SK-MEL-5 (cell line): ENCODE measurements around the gene TSEN2. TPM values are rescaled to one million over a fixed set of nuclear protein-coding genes. Genes with fewer than 3 reads are reported as not detected.
"Not testable (repeated sequence)": the region's sequence is repeated elsewhere in the genome, so short reads cannot be mapped to it uniquely, and the experiment has no call there.

Experiments used
- DNase-seq: peaks from one replicate; pipeline ENCODE4 v3.0.0-alpha.2; 2016; ENCODE audit warnings: low read depth, low spot score
- in situ Hi-C: cut with HindIII; loops from 2 replicates; pipeline ENCODE4 v1.10.0; 2016; ENCODE audit warnings: low sequenced_read_pairs, high pct_unique_total_duplicates, low pct_unique_long_range_greater_than_20kb
- polyA plus RNA-seq, 2 experiments: library from polyadenylated mRNA; depleted of rRNA; stranded (reverse); fragments of >200 nt; gene quantifications; 2 replicates each; pipeline ENCODE4 v1.2.3, GENCODE V29; 2015
- total RNA-seq: library from RNA; depleted of rRNA; stranded (reverse); fragments of >200 nt; shearing (Covaris generic); gene quantifications from 2 replicates; pipeline ENCODE4 v1.2.3, GENCODE V29; 2014; rRNA removed

The TSEN2 gene
- 25.6 and 28.6 TPM in 2 replicates for total RNA-seq
- polyA plus RNA-seq (2015; cell fraction: cytosol; rRNA removed) = 16.2 and 18.5 TPM in 2 replicates
- polyA plus RNA-seq (2015; cell fraction: nucleus; rRNA removed) = 86.2 and 98.2 TPM in 2 replicates

DNA sequence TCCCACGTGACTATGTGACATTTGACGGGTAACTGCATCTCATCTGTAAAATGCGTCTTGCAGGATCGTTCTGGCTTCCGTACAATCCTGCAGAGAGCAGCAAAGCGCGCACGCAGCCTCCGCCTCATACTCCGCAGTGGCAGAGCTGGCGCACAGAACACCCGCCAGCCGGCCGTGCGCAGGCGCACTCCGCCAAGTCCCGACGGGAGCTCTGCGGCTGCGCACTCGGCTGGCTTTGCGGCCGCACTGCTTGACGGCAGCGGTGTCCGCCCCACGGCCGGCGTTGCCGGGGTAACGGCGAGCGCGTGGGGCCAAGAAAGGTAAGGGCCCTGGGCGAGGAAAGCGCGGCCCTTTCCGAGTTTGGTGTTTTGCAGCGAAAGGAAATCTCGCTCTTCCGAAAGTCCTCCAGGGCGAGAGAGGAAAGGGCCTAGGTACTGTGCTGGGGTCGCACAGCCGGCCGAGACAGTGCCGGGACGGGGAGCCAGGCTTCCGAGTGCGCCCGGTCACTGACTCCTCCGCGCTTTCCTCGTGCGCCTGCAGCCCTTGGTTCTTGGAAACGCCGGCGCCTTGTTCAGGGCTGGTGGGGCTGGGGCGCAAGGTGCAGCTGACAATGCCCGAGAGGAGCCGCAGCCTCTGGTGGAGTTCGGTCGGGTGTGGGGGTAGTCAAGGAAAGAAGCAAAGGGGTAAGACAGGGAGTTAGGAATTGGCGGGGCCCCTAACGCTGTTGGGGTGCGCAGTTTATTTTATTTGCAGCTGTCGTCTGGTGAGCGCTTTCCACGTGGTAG is at the start of gene TSEN2:
Gene TSEN2 (plus strand): TSS at position 283 of the 785 bp plus-strand sequence. CDS start 5,321 bp downstream, outside the sequence.
- in situ Hi-C loops = no loop called here
- DNase-seq = peak; percentile 93

DNA sequence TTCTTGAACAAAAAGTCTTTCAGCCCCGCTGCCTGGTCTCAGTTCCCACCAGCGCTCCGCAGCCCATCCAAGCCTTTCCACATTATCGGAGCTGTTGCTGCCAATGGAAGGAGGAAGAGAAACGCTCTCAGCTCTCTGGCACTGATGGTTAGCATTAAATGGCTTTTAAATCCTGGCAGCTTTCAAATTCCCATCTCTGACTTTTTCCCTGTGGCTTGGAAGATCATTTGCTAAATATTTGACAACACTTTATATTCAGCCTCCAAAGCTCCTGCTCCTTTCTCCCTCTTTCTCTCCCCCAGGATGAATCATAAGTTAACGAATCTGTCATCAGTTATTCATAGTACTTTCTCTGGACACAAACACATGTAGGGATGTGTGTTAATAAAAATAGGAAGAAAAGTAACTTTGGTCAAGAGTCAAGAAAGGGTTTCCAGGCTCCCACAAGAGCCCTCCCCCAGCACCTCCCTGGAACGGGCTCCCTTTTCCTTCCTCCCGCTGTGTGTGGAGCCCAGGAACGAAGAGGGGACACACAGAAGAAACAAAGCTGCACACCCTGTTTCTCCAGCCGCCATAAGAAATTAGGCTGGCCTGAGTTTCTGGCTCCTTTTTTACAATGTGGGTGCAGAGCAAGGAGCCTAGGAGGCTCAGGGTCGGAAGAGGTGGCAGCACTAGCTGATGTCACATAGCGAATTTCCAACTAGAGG is 47.6 kb upstream of the TSEN2 start:
- in situ Hi-C loops = no loop called here
- no peak for DNase-seq

DNA sequence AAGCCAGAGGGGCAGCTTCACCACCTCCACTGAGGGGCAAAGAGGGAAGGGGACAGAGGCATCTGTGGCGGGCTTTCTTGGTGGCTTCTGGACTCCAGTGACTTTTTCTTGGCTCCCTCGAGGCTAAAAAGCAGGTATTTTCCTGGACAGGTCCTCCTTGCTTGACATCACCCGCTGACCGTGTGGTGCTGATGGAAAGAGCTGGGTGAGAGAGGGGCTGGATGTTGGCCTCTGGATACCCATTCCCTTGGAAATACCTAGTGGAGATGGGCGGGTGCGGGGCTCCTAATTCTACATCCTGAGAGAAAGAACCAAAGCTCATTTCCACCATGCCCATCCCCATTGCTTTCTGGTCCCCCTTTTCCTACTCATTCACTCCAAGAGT is 47.1 kb upstream of the TSEN2 start:
- in situ Hi-C loops = no loop called here
- DNase-seq = no peak

DNA sequence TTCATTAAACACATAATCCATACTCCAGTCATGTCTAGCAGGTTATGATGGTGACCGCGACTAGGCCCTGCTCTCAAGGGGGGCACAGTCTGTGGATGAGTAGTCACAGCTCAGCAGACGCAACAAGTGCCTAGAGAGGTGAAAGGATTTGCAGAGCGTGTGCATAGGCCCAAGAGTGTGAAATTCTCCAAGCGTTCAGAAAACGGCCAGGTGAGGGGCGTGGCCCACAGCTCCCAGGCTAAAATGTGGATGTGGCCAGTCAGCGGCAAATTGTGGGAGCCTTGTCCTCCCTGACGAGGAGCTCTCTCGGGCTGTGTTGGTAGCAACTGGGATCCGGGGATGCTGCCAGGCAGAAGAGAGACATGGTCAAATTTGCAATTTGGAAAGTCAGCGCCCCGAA is 46.4 kb upstream of the TSEN2 start:
- no peak for DNase-seq
- in situ Hi-C loops = no loop called here

DNA sequence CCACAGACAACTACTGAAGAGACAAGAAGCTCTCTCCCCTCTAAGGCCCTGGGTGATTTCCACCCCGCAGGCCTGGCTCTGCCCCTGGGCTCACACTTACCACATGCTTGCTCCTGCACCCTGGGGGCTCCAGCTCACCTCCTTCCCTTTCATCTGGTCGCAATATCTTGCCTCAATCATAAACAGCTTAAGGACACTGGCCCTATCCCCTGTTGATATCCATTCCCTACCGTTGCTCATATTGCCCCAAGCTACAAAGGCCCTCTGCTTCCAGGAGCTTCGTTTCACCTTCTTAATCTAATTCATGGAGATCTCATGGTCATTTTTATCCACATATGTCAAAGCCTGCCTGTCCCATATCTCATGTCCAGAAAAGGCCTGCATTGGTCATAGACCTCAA is 46.0 kb upstream of the TSEN2 start:
- in situ Hi-C loops = no loop called here
- no peak for DNase-seq

DNA sequence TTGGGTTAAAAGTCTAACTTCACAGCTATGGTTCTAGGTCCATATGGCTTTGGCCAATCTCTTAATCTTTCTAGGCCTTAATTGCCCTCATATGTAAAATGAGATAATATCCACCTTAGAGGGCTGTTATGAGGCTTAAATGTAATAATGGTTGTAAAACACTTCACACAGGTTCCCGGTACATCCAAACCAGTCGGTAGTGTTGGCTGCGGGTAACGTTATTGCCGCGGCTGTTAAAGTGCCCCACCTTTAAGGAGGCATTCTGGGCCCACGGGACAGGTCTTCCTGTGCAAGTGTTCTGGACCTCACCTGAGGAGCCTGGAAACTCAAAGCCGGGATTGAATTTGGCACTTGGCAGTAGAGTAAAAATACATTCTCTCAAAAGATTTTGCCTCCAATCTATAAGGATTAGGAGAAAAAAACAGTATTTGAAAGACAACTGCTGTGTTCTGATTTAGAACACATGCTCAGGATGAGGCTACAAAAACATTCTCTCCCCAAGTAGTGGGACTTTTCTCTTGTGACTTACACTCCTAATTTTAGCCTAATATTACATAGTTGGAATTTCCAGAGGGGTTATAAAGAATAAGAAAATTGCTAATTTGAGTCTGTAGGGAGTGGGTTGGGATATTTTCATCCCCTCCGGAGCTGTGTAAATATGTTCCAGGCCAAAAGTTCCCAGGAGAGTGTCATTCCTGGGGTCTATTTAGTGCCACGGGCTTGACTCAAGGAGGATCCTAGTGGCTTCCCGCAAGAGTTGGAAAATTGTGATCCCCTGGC is 44.9 kb upstream of the TSEN2 start:
- in situ Hi-C loops = no loop called here
- DNase-seq = no peak

DNA sequence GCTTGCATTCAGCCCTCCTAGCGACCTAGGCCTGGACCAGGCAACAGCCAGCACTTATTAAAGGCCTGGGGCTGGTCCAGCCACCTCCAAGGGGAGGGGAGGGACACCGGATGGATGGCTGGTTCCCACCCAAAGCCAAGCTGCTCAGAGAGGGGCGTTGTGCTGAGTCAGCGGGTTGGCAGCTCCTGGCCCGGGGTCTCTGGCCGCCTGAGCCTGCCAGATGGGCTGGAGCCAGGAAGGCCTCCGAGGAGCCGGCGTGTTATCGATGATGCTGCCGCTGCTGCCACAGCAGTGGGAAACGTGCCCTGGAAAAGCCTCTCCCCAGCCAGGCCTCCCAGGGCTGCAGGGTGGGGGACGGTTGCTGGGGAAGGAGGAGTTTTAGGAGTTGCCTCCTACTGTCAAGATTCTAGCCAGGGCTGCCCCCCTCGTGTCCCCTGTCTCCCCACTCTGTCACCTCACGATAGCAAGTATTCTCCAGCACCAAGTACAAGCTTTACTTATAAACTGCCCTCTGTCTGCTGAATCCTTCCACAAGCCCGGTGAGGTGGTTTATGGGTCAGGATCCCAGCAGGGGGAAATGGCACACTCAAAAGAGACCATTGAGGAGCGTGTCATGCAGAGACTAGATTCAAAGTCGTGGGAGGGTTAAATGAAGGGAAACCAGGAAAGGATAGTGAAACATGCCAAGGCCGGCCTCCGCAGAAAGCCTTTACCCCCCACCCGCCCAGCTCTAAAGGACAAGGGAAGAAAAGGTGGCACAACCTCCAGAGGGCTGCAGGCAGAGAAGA is 43.2 kb upstream of the TSEN2 start:
- in situ Hi-C loops = no loop called here
- peak; percentile 19 for DNase-seq

DNA sequence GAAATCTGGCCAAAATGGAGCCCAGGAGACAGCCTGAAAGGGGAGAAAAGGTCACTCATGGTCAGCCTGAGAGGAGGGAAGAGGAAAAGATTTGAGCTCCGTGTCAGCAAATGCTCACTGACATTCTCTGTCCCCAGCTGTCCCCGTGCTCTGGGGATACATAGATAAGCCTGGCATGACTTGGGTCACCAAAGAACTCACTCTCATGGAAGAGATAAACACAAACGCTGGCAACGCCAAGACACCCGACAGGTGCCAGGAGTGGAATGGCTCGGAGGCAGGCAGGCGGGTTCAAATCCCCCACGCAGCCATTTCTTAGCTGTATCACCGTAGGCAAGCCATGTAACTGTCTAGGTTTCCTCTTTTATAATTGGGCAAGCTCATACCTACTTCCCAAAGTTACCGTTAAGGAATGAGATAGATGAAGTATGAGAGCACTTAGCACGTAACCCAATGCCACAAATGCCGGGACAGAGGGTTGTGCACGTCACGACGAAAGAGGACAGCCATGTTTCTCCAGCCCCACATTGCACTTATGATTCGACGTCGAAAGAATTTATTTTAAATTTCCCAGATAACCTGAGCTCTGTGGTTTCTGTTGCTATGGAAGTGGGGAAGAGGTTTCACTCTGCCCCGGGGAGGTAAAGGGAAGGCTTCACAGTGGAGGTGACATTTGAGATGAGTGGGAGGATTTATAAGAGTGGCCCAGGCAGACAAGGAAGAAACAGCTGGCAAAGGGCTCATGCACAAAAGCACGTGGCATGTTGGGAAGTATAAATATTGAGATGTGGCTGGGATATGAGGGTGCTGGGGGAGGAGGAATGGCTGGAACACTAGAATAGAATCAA is 41.4 kb upstream of the TSEN2 start:
- in situ Hi-C loops = no loop called here
- no peak for DNase-seq

DNA sequence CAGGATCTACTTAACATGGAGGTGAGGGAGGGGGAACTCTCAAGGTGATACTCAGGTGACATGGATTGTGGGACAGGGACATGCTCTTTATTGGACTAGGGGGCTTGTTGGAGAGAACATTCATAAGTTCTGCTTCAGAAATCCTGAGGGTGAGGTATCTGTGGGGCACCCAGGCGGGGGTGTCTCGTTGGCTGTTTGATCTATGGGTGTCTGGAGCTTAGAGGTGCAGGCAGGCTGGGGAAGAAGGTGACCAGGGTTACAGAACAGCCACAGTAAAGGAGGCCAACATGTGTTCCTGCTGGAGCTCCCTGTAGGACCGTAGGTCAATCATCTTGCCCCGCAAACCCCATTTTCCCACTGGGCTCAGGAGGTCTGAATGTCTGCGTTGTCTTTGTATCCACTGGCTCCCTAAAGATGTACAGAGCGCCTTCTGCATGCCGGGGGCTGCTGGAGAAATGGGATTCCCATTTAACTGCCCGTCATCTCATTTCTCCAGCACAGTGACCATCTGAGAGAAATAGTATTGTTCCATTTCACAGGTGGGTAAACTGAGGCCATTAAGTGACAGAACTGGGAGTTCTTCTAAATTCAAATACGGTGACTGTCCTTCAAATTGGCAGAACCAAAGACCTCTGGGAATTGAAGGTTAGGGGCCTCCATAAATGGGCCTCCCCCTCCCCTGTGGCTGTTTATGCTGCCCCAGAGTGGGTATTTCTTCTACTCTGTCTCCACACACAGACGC is 40.3 kb upstream of the TSEN2 start:
- no peak for DNase-seq
- in situ Hi-C loops = no loop called here

DNA sequence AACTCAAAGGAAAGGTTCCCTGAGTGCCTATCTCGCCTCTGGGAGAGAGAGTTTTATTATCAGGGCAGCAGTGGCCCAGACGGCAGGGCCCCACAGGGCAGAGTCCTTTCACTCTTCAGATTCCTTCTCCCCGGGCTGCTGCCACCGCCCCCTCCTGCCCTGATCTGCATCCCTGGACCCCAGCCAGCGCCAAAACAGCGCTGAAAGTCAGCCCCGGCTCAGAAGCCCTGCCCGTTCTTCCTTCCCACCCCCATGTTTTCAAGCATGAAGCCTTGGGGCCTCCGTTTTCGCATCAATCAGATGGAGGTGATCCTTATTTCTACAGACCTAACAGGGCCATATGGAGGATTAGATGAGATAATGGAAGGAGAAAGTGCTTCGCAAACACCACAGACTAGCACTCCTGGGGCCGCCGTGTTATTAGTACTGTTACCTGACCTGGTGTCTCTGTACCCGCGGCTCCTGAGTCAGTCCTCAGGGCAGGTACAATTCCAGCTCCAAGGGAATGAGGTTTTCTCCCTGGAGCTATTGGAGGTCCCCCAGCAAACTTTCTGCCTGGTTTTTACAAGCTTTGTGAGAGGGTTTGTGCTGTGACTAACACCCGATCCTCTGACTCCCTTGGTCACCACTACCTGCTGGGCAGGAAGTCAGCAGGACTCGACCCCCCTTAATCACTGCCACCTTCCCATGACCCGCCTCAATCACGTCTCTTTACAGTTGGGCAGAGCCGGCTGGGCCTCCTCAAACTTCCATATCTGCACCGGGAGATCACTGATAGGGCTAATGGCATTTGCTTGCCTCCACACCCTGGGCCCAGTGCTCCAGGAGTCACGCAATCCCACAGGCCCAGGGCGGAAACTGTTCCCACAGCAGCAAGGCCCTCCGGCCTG is 39.5 kb upstream of the TSEN2 start:
- no peak for DNase-seq
- in situ Hi-C loops = no loop called here

DNA sequence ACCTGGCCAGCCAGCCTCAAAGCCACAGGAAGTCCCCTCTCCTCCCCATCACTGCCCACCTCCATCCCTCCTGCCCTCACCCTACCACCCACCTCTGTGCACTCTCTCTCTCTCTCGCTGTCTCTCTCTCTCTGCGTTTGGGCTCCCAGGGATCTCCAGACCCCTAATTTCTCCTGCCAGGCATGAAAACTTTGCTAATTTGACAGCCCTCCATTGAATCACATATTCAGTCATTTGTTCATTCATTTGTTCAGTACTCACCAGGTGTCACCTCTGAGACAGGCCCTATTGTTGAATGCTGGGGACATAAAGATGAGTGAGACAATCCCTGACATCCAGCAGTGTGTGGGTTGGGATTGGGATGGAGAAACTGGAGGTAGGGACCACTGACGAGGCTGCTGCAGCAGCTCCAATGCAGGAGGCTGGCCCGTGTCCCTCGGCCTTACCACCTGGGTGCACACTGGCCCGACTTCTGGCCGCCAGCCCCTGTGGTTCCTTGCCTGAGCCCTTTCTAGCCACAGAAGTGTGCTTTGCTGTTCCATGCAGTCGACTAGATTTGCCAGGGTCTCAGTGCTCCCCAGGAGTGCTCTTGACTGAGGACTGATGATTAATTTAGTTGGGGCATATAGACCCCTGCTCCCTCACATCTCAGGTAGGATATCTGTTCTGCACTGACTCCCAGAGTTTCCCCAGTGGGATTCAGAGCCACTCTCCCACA is 38.6 kb upstream of the TSEN2 start:
- in situ Hi-C loops = no loop called here
- DNase-seq = no peak

DNA sequence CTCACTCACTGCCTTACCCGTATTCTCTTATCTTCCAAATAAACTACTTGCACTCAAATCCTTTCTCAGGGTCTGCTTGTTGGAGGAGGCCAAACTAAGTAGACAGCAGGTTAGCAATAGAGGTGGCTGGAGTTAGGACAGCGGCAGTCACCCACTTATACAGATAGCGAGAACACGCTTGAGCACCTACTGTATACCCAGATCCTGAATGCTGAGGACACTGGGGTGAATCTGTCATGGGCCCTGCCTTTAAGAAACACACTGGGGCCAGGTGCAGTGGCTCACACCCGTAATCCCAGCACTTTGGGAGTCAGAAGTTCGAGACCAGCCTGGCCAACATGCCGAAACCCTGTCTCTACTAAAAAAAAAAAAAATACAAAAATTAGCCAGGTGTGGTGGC is 38.0 kb upstream of the TSEN2 start:
- in situ Hi-C loops = no loop called here
- DNase-seq = no peak

DNA sequence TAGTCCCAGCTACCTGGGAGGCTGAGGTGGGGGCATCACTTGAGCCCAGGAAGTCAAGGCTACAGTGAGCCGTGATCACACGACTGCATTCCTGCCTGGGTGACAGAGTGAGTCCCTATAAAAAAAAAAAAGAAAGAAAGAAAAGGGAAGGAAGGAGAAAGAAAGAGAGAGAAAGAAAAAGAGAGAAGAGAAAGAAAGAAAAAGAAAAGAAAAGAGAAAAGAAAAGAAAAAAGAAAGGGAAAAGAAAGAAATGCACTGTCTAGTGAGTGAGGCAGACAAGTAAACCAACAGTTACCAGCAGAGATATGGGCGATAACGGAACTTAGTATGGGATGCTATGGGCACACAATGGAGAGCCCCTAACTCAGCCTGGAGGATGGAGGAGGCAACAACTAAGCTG is 37.2 kb upstream of the TSEN2 start:
- in situ Hi-C loops = no loop called here
- no peak for DNase-seq

DNA sequence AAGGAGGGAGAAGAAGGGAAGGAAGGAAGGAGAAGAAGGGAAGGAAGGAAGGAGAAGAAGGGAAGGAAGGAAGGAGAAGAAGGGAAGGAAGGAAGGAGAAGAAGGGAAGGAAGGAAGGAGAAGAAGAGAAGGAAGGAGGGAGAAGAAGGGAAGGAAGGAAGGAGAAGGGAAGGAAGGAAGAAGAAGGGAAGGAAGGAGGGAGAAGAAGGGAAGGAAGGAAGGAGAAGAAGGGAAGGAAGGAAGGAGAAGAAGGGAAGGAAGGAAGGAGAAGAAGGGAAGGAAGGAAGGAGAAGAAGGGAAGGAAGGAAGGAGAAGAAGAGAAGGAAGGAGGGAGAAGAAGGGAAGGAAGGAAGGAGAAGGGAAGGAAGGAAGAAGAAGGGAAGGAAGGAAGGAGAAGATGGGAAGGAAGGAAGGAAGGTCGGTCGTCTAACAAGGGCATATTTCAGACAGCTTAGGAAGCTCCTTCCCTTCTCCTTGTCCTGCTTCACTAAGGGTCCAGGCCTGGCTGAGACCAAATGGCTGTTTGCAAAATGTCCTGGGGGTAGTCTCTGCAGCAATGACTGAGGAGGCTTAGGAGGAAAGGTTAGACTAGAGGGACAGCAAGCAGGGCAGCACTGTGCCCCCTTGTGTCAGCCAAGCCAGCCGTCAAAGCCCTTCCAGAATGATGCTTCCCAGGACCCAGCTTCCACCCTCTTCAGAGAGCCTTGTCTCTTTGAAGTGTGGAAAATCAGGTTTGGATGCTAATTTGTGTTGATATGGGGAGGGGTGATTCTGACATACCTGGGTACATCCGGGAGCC is 35.7 kb upstream of the TSEN2 start:
- in situ Hi-C loops, DNase-seq: not testable (repeated sequence)
